Erythroblast (primary cell): ENCODE measurements around the gene NWD2.

Experiments
- GATA1 ChIP-seq: IDR thresholded peaks from 2 replicates; pipeline ENCODE4 v1.6.1; 2011; ENCODE audit warnings: low read depth, mild to moderate bottlenecking, control low read depth, low read length, moderate library complexity
- POLR2A ChIP-seq: IDR thresholded peaks from 2 replicates; pipeline ENCODE4 v1.6.1; 2011; ENCODE audit warnings: mild to moderate bottlenecking, low read length

GRCh38 chr4:37326852-37327251, 82.3 kb downstream of the NWD2 start:
- no peak for TF ChIP-seq POLR2A
- no peak for TF ChIP-seq GATA1
